ENCODE results near the gene SLC17A1.
A peak's percentile ranks its signal among the peaks of the same experiment; 100 is the strongest.

Gene SLC17A1

DNA sequence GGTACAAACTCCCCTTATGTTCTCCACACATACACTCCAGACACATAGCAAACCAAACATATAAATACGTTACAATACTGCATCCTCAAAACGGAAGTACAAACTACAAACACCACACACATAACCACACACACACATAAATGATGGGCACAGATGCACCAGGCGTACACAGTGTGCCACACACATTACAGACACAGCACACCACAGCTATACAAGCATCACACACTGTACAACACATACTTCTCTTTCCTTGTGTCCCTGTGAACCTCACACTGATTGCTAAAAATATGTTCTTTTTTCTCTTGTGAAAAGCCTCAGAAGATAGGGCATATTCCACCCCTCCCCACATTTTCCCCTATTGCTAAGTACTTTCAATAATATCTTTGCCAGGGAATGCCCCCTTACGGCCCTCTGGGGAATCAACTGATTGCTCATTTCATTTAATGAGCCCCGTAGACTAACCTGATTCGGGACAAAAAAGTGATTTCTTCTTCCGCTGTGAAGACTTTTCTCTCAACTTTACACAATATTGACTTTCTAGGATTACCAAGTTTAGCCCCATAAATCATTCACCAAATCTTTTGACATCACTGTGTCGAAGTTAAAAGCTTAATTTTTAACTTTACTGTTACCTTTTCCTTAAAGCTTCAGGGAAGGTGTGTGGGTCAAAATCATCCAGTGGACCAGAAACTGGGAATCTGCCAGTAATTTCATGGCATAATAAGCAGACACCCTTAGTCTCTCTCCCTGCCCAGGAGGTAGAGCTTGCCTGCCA, at the start of gene SLC17A1:
SLC17A1 (minus strand) TSS at position 521 of the 775 bp plus-strand sequence. CDS start 1,495 bp downstream, outside the sequence.
- DNase-seq (ENCODE audit: low read depth): no peak

GRCh38 chr6:25880601-25881000, 48.7 kb upstream of the SLC17A1 start:
- DNase-seq (ENCODE audit: low read depth): no peak

- no peak for DNase-seq (ENCODE audit: low read depth)
These were observed 47.0 kb upstream of the SLC17A1 start for GRCh38 chr6:25878721-25879322.

- DNase-seq (ENCODE audit: low read depth): no peak
These were observed 44.2 kb upstream of the SLC17A1 start for GRCh38 chr6:25875926-25876602.

GRCh38 chr6:25875563-25875905, 43.7 kb upstream of the SLC17A1 start:
- DNase-seq (ENCODE audit: low read depth): no peak

GRCh38 chr6:25874822-25875562, 43.1 kb upstream of the SLC17A1 start:
- DNase-seq (ENCODE audit: low read depth): no peak

GRCh38 chr6:25874118-25874517, 42.3 kb upstream of the SLC17A1 start, which contains the start of gene SLC17A3:
SLC17A3 (minus strand) TSS chr6:25874243; CDS start chr6:25868387, 5,856 bp downstream.
- no peak for DNase-seq (ENCODE audit: low read depth)

GRCh38 chr6:25872814-25873213, 41.0 kb upstream of the SLC17A1 start:
- DNase-seq (ENCODE audit: low read depth): peak; percentile 37

GRCh38 chr6:25869840-25870239, 38.0 kb upstream of the SLC17A1 start:
- no peak for DNase-seq (ENCODE audit: low read depth)

DNA sequence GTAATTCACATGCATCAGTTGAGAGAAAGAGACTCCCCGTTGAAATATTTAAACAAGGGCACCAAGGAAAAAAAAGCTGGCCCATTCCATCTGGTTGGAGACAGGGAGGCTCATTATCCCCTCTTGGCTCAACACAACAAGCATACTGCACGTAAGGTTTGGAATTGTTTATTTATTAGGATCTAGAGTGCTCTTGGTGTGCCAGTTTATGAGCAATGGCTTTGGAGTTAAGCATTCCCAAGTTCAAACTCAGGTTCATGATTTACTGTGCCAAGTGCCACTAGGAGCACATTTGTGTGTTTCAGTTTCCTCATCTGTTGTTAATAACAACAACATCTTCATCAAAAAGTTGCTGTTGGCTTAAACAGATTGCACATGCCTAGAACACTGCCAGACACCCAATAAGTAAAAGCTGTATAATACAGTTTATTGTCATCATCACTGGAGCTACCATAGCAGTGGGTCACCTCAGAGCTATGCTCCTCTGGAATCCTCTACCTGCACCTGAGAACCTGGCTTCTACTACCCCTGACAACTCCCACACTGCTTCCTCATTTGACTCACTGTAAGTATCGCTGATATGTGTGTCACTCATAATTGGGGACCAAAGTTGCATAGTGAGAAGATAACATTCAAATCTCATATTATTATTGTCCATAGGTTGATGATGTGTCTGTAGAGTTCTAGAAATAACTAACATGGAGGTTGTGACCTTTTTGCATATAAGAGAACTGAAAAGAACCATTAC, 36.8 kb upstream of the SLC17A1 start:
- no peak for DNase-seq (ENCODE audit: low read depth)

GRCh38 chr6:25866011-25866410, 34.2 kb upstream of the SLC17A1 start:
- peak; percentile 14 for DNase-seq (ENCODE audit: low read depth)

DNA sequence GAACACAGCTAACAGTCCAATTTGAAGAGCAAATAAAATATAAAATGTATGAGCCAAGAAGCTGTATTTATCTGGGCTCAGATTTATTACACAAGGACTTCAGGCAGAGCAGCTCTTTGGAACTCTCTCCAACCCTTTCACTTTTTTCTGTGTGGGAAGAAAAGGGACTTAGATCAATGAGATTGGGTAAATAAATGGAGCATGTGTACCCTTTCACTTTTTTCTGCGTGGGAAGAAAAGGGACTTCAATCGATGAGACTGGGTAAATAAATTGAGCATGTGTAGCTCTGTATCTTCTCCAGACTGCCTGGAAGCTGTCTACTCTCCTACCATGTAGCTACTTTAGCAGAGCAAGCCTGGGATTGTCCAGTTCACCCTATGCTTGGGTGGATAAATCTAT, 31.5 kb upstream of the SLC17A1 start:
- no peak for DNase-seq (ENCODE audit: low read depth)

DNA sequence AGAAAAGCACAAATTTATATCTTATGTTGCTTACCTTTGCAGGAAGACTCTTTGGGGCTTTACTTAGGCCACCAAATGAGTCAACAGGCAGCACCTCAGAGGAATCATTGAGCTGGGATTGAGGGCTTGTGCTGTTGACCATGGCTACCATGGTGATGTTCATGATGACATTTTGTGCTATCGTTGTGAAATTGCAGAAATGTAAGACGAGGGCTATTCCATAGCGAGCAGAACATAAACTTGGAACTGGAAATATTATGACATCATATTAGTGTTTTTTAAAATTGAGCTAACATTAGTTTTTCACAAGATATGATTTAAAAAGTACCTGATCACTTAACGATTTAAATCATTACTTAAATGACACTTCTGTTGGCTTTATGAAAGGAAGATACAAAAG, 30.3 kb upstream of the SLC17A1 start:
- DNase-seq (ENCODE audit: low read depth): no peak

- no peak for DNase-seq (ENCODE audit: low read depth)
These were observed 20.9 kb upstream of the SLC17A1 start for GRCh38 chr6:25852756-25853155.

DNA sequence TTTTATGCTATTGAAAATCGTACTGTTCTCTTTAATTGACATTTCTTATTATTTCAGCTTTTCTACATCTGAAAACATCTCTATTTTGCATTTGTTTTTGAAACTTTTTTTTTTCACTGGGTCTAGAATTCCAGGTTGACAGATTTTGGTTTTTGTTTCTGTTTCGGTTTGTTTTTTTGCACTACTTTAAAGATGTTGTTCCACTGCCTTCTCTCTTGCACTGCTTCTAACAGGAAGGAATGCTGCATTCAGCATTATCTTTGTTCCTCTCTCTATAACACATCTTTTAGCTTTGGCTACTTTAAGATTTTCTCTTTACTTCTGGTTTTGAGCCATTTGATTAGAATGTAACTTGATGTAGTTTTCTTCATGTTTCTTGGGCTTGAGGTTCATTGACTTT, 20.1 kb upstream of the SLC17A1 start:
- no peak for DNase-seq (ENCODE audit: low read depth)

- DNase-seq (ENCODE audit: low read depth): no peak
These were observed 12.7 kb upstream of the SLC17A1 start for GRCh38 chr6:25844518-25844917.

- no peak for DNase-seq (ENCODE audit: low read depth)
These were observed 10.7 kb upstream of the SLC17A1 start for GRCh38 chr6:25842526-25842925.

GRCh38 chr6:25835442-25836283, 3.8 kb upstream of the SLC17A1 start:
- DNase-seq (ENCODE audit: low read depth): no peak

- DNase-seq (ENCODE audit: low read depth): no peak
These were observed 3.1 kb upstream of the SLC17A1 start for GRCh38 chr6:25834950-25835349.

GRCh38 chr6:25833136-25833535, 1.3 kb upstream of the SLC17A1 start:
- no peak for DNase-seq (ENCODE audit: low read depth)

- DNase-seq (ENCODE audit: low read depth): no peak
These were observed 818 bp upstream of the SLC17A1 start for GRCh38 chr6:25832670-25833069.
